Activated CD4-positive, alpha-beta T cell treated with anti-CD3 and anti-CD28 coated beads for 24 hours (primary cell): ENCODE measurements around the gene ATF6.
"Not testable (repeated sequence)": the region's sequence is repeated elsewhere in the genome, so short reads cannot be mapped to it uniquely, and the experiment has no call there.

ENCODE experiments used
- DNase-seq, 2 donors: peaks; one replicate each; pipeline ENCODE4 v3.0.0-alpha.2; 2020; ENCODE audit warnings: low read depth in 2 of 2

ATF6 gene

GRCh38 chr1:161733526-161733925, 32.6 kb upstream of the ATF6 start:
- DNase-seq, result no peak

- no peak for DNase-seq
Measured at GRCh38 chr1:161735837-161736236, 30.3 kb upstream of the ATF6 start.

GRCh38 chr1:161736335-161736969, 29.7 kb upstream of the ATF6 start:
- DNase-seq, result no peak

- DNase-seq, result no peak
Measured at GRCh38 chr1:161737625-161738024, 28.5 kb upstream of the ATF6 start.

- no peak for DNase-seq
Measured at GRCh38 chr1:161738627-161739287, 27.4 kb upstream of the ATF6 start.

- no peak for DNase-seq
Measured at GRCh38 chr1:161739865-161740566, 26.1 kb upstream of the ATF6 start.

GRCh38 chr1:161740921-161741320, 25.2 kb upstream of the ATF6 start:
- no peak for DNase-seq

- DNase-seq, result no peak
Measured at GRCh38 chr1:161743231-161743630, 22.9 kb upstream of the ATF6 start.

- no peak for DNase-seq
Measured at GRCh38 chr1:161747801-161748200, 18.3 kb upstream of the ATF6 start.

- DNase-seq, result peak; percentile 80 to 83
Measured at GRCh38 chr1:161749509-161750407, 16.4 kb upstream of the ATF6 start, which contains the start of gene DUSP12. TSS of gene DUSP12 (plus strand) at chr1:161749786. CDS start at chr1:161749802, 16 bp downstream.

GRCh38 chr1:161763522-161764098, 2.5 kb upstream of the ATF6 start:
- DNase-seq, result no peak

- DNase-seq, result no peak
Measured at GRCh38 chr1:161768461-161768860, 2.3 kb downstream of the ATF6 start.

GRCh38 chr1:161768986-161769672, 3.0 kb downstream of the ATF6 start:
- DNase-seq, result no peak

GRCh38 chr1:161769673-161770045, 3.5 kb downstream of the ATF6 start:
- DNase-seq, result not testable (repeated sequence)

GRCh38 chr1:161770250-161770649, 4.1 kb downstream of the ATF6 start:
- no peak for DNase-seq

GRCh38 chr1:161771161-161771560, 5.0 kb downstream of the ATF6 start:
- DNase-seq, result no peak

GRCh38 chr1:161771973-161772372, 5.9 kb downstream of the ATF6 start:
- DNase-seq, result no peak

GRCh38 chr1:161772397-161772796, 6.3 kb downstream of the ATF6 start:
- DNase-seq, result no peak

GRCh38 chr1:161773791-161774190, 7.7 kb downstream of the ATF6 start:
- no peak for DNase-seq

GRCh38 chr1:161777261-161777660, 11.1 kb downstream of the ATF6 start:
- no peak for DNase-seq

- DNase-seq, result no peak
Measured at GRCh38 chr1:161778522-161778921, 12.4 kb downstream of the ATF6 start.
